NB4 (cell line): Measurements from ENCODE around the gene SH2D3C.

Experiments used
- CTCF ChIP-seq: IDR thresholded peaks from one replicate; pipeline ENCODE4 v1.5.1; 2012; ENCODE audit warnings: low read depth, low read length
- MAX ChIP-seq: IDR thresholded peaks from 2 replicates; pipeline ENCODE4 v1.6.1; 2011; ENCODE audit warnings: low read depth, low read length
- MYC ChIP-seq: IDR thresholded peaks from 2 replicates; pipeline ENCODE4 v1.6.1; 2011; ENCODE audit warnings: low read depth, low read length
- POLR2A ChIP-seq: IDR thresholded peaks from 2 replicates; pipeline ENCODE4 v1.6.1; 2011; ENCODE audit warnings: mild to moderate bottlenecking; ENCODE audit not compliant: insufficient read length; ENCODE audit errors: extremely low read depth

GRCh38 chr9:127733614-127734013, 44.9 kb downstream of the SH2D3C start:
- no peak for TF ChIP-seq CTCF
- TF ChIP-seq MAX: no peak
- TF ChIP-seq POLR2A: no peak
- TF ChIP-seq MYC: no peak
